OCI-LY3 (cell line): ENCODE data around the gene ZDHHC16.

Experiments used
- EZH2phosphoT487 ChIP-seq: fragments of 200-600 bp; shearing (Covaris generic); IDR thresholded peaks from 2 replicates; pipeline ENCODE4 v1.6.1; 2018; ENCODE audit warnings: antibody characterized with exemption, mixed run types, low read depth
- TF ChIP-seq, protein P1 (sequence below): fragments of 200-600, 300-600 bp; sonication (generic); IDR thresholded peaks from 2 replicates; pipeline ENCODE4 v1.5.1; 2014; ENCODE audit warnings: antibody characterized with exemption, low read length, low read depth

DNA sequence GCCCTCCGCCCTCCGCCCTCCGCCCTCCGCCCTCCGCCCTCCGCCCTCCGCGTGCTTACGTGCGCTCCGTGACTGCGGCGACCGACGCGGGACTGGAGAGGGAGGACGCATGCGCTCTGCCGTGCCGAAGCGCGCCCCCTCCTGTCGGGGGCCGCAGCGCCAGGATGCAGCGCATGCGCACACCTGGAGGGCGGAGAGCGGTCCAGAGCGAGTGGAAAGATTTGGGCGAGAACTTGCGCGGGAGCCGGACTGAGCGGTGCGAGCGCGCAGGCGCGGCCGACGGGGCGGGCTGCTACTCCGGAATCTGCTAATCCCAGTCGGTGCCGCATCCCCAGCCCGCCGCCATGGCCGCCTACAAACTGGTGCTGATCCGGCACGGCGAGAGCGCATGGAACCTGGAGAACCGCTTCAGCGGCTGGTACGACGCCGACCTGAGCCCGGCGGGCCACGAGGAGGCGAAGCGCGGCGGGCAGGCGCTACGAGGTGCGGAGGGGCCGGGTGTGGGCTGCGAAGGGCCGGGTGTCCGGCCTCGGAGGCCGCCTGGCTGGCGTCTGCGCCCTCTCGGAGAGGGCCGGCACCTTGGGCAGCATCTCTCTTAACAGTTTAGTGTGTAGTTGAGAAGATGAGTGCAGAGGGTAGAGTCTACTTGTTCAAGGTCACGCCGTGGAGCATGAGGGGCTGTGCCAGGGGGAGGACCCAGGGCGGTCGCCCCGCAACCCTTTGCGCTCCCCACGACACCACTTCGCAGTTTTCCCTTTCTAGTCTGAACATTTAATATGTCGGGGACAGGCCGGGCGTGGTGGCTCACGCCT is 19.8 kb upstream of the ZDHHC16 start, which contains the start of gene PGAM1:
- TF ChIP-seq, protein P1, sequence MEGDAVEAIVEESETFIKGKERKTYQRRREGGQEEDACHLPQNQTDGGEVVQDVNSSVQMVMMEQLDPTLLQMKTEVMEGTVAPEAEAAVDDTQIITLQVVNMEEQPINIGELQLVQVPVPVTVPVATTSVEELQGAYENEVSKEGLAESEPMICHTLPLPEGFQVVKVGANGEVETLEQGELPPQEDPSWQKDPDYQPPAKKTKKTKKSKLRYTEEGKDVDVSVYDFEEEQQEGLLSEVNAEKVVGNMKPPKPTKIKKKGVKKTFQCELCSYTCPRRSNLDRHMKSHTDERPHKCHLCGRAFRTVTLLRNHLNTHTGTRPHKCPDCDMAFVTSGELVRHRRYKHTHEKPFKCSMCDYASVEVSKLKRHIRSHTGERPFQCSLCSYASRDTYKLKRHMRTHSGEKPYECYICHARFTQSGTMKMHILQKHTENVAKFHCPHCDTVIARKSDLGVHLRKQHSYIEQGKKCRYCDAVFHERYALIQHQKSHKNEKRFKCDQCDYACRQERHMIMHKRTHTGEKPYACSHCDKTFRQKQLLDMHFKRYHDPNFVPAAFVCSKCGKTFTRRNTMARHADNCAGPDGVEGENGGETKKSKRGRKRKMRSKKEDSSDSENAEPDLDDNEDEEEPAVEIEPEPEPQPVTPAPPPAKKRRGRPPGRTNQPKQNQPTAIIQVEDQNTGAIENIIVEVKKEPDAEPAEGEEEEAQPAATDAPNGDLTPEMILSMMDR: peak; percentile 50
- TF ChIP-seq EZH2phosphoT487: no peak
